Adipose tissue (tissue), 3 donors: ENCODE results near the gene CALM3. TPM values are rescaled to one million over a fixed set of nuclear protein-coding genes. Genes with fewer than 3 reads are reported as not detected.
"Not testable (repeated sequence)": the region's sequence is repeated elsewhere in the genome, so short reads cannot be mapped to it uniquely, and the experiment has no call there.

Experiments used
- H3K27ac ChIP-seq: one replicate; pipeline ENCODE4 v1.5.1; 2013; ENCODE audit warnings: low read depth, low read length
- WGBS, 3 donors: extraction: QIAGEN DNeasy Blood & Tissue Kit; methylation state at CpG; one replicate each; pipeline ENCODE4 v1.1.7; 2013; 5-methylcytosine and 5-hydroxymethylcytosine counted together
- polyA plus RNA-seq, 3 donors: library from polyadenylated mRNA; stranded (reverse); fragments of 200-250 nt; gene quantifications; one replicate each; pipeline ENCODE4 v1.2.3, GENCODE V29; 2013
- donor health status: healthy with polysubstance abuse.
- donor health status: Bipolar disorder and iron deficiency.
- donor health status: healthy.

Gene CALM3
- polyA plus RNA-seq, 3 donors = 83.9 to 276 (median 115) TPM

DNA sequence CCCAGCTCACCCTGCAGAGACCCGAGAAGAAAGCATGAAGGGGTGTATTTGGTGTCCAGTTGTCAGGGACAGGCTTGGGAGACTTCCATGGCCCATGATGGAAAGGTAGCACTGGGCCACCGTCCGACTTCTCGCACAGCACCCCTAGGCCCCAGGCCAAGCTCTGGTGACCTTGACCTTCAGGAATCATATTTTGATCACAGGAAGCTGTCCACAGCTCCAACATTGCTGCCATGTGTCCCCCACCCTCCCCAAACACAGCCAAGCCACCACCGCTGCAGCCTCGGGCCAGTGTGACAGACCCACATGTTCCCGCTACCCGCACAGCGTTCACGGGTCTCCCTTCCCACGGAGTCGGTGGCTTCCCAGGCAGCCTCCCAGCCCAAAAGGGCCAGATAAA lies 24.6 kb downstream of the CALM3 start:
- WGBS, 3 donors = 54 to 67% (median 55%) methylated on average over 12 of the region's 12 CpGs
- no peak overlapping the region for H3K27ac ChIP-seq

DNA sequence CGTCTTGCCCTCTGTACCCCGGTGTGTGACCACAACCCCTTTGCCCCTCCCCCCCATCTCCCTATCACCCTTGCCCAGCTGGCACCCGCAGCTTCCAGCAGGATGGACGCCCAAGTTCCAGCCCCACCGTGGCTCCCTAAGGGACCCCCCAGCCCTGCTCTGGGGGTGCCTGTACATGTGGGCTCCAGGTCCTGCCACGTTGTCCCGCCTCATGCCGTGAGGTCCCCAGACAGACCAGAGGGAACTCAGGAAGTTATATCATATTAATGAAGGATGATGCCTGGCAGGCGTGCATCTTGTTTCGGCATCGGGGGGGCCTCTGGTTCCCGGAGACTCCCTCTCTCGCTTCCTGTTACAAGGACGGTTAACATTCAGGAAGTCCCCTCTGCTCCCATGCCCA lies 25.3 kb downstream of the CALM3 start:
- WGBS, 3 donors = 27 to 68% (median 28%) methylated on average over 14 of the region's 14 CpGs
- H3K27ac ChIP-seq = no peak overlapping the region

DNA sequence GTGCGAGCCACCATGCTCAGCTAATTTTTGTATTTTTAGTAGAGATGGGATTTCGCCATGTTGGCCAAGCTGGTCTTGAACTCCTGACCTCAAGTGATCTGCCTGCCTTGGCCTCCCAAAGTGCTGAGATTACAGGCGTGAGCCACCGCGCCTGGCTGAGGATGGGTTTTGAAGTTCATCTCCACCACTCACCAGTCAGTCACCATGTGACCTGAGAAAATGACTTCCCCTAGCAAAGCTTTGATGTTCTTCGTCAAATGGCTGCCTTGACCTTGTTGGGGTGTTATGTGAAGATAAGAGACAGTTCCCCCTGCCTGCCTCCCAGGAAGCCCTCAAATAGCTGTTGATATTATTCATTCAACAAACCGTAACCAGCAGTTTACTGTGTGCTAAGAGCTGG lies 27.8 kb downstream of the CALM3 start:
- 87 to 96% (median 93%) methylated on average over 7 of the region's 7 CpGs for WGBS, 3 donors
- not testable (repeated sequence) for H3K27ac ChIP-seq

DNA sequence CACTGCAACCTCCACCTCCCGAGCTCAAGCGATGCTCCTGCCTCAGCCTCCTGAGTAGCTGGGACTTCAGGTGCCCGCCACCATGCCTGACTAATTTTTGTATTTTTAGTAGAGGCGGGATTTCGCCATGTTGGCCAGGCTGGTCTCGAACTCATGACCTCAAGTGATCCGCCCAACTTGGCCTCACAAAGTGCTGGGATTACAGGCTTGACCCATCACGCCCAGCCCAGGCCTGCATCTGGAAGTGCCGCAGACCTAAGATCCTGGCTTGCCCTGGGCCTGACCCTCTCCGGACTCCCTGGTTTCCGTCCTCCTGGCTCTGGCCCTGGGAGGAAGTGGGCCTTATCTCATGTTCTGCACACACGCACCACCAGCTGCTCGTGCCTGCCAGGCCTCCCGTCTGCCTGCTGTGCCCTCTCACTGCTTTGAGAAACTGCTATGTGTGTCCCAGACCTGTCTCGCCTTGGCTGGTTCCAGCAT lies 28.5 kb downstream of the CALM3 start:
- WGBS, 3 donors = 70 to 77% (median 73%) methylated on average over 15 of the region's 15 CpGs
- H3K27ac ChIP-seq = no peak overlapping the region

DNA sequence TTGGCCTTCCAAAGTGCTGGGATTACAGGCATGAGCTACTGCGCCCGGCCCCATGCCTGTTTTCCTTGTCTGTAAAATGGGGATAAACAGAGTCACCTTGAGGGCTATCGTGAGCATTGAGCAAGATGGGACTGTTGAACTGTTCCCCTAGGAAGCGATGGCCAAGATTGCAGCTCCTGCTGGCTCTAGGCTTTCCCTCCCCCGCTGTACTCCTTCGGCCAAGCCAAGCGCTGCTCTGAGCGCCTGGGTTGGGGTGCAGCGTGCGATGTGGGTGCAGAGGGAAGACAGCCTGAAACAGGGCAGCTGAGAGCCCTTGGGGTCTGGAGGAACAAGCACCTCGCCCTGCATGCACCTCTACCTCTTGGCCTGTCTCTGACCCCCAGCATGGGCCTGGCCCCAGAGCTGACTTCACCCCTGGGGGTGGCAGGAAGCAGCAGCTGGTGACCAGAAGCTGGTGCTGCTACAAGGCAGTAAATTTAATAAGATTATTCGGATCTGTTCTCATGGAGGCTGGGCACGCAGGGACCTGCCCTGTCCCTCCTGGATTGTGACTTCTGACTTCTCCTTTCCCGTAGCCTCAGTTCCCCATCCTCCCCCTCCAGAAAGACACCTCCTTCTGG lies 29.6 kb downstream of the CALM3 start:
- H3K27ac ChIP-seq = no peak overlapping the region

GRCh38 chr19:46631481-46631880 lies 30.4 kb downstream of the CALM3 start:
- WGBS, 3 donors = 37 to 68% (median 38%) methylated on average over 6 of the region's 6 CpGs
- H3K27ac ChIP-seq = no peak overlapping the region

More for the DNA sequence above, 29.6 kb downstream of the CALM3 start:
- WGBS, 3 donors = 72 to 90% (median 77%) methylated on average over 14 of the region's 14 CpGs

- 75 to 93% (median 92%) methylated on average over 3 of the region's 3 CpGs for WGBS, 3 donors
Measured at GRCh38 chr19:46633130-46633529, 32.0 kb downstream of the CALM3 start.

DNA sequence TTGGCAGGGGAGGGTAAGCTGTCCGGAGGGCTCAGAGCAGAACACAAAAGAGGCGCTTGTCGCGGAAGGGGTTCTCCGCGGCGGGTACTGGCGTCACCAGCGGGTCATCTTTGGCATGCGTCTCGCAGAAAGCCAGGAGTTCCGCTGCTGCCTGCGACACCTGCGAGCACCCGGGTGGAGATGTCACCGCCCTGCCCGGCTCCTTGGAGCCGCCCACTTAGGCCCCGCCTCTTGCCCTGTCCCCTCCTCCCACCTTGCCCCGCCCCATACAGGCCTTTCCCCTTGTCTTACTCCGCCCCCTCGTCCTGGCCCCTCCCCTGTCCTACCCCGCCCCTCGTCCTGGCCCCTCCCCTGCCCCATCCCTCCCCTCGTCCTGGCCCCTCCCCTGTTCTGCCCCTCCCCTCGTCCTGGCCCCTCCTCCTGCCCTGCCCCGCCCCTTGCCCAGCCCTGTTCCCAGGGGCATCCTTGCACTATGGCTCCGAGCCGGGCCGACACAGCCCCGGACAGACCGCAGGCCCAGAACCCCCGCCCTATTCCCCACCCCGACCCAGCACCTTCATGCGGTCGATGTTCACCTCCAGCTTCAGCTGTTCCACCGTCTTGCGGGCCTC lies 33.0 kb downstream of the CALM3 start:
- 3 to 14% (median 5%) methylated on average over 33 to 38 of the region's 38 CpGs for WGBS, 3 donors
- no peak overlapping the region for H3K27ac ChIP-seq

More at GRCh38 chr19:46633130-46633529, 32.0 kb downstream of the CALM3 start:
- H3K27ac ChIP-seq = no peak overlapping the region

GRCh38 chr19:46634656-46635218 lies 33.6 kb downstream of the CALM3 start:
- no peak overlapping the region for H3K27ac ChIP-seq

GRCh38 chr19:46635920-46636761 lies 35.0 kb downstream of the CALM3 start, which contains the start of gene GNG8:
TSS of gene GNG8 (minus strand) at chr19:46636202. CDS start at chr19:46634682, 1,520 bp downstream.
- WGBS, 3 donors = 33 to 45% (median 44%) methylated on average over 22 to 34 of the region's 34 CpGs
- H3K27ac ChIP-seq = no peak within 1 kb of the TSS

More at GRCh38 chr19:46634656-46635218, 33.6 kb downstream of the CALM3 start:
- WGBS, 3 donors = 6 to 13% (median 8%) methylated on average over 19 to 23 of the region's 23 CpGs

GRCh38 chr19:46637224-46637623 lies 36.1 kb downstream of the CALM3 start:
- no peak overlapping the region for H3K27ac ChIP-seq
- 71 to 88% (median 88%) methylated on average over 14 of the region's 14 CpGs for WGBS, 3 donors

DNA sequence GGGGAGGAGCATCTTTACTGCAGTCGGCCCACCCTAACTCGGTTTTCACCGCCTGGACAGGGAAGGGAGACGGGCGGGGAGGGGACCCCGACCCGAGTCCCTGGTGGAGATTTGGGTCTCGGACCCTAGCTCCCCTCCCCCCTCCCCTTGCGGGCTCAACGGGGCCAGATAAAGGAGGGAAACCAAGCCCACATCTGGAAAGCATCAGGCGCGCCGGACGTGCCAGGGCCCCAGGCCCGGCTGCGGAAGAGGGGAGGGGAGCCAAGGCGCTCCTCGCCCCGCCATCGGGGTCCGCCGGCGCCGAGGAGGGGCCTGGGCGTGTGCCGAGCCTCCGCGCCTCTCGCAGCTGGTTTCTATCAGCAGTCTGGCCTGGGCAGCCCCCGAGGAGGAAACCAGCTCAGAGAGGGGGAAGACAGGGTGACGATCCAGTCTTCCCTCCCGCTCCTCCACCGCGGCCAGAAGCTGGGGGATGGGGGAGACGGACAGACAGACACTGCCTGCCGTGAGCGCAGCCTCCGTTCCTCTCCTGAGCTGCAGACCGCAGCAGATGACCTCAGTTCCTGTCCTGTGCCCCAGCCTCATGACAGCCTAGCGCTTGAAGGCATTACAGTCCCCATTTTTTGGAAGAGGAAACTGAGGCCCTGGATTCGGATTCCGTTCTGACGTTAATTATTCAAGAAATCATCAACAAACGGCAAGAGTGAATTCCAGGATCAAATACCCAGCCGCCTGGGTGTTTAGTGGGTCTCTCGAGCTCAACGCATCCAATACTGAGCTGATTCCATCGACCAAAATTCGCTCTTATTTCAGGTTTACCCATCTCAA lies 38.4 kb downstream of the CALM3 start:
- WGBS, 3 donors = 7 to 8% (median 7%) methylated on average over 37 to 49 of the region's 49 CpGs

GRCh38 chr19:46640656-46641055 lies 39.5 kb downstream of the CALM3 start:
- WGBS, 3 donors = 80 to 84% (median 83%) methylated on average over 2 of the region's 2 CpGs
- no peak overlapping the region for H3K27ac ChIP-seq

More for the DNA sequence above, 38.4 kb downstream of the CALM3 start:
- H3K27ac ChIP-seq = no peak overlapping the region

DNA sequence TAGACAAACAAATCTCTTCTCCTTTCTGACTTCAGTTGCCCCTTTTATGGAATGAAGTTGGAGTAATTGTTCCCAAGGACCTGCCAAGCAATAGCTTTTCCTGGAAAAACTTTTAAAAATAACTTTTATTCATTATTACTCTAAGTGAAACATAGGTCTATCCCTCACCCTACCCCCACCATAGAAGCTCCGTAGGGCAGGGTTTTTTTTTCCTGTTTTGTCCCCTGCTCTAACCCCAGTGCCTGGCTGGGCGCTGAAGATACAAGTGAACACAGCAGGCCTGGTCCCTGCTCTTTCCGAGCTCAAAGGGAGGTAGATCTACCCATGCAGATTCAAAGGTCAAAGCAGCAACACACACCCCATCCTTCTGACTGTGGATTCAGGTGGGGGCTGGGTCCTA lies 43.6 kb downstream of the CALM3 start:
- H3K27ac ChIP-seq = no peak overlapping the region
- WGBS, 3 donors = 44 to 58% (median 54%) methylated on average over 3 of the region's 3 CpGs

DNA sequence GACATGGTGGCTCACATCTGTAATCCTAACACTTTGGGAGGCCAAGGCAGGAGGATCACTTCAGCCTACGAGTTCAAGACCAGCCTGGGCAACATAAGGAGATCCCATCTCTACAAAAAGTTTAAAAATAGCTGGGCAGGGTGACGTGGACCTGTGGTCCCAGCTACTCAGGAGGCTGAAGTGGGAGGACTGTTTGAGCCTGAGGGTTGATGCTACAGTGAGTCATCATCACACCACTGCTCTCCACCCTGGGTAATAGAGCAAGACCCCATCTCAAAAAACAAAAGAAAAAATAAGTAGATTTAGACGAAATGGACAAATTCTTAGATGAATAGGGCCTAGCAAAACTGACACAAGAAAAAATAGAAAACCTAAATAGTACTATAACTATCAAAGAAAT lies 45.3 kb downstream of the CALM3 start:
- H3K27ac ChIP-seq = no peak overlapping the region
- WGBS, 3 donors = 81 to 86% (median 82%) methylated on average over 3 of the region's 3 CpGs

- H3K27ac ChIP-seq = no peak overlapping the region
Measured at GRCh38 chr19:46648060-46648960, 47.2 kb downstream of the CALM3 start.

More at GRCh38 chr19:46648060-46648960, 47.2 kb downstream of the CALM3 start:
- WGBS, 3 donors = 24 to 50% (median 46%) methylated on average over 37 to 63 of the region's 63 CpGs
